HCT116 (cell line): ENCODE results near the gene RNF126.

Source experiments
- EZH2 ChIP-seq: fragments of 200-600 bp; sonication (generic); IDR thresholded peaks from 2 replicates; pipeline ENCODE4 v1.6.1; 2017; ENCODE audit warnings: antibody characterized with exemption, mixed run types
- POLR2A ChIP-seq: IDR thresholded peaks from 2 replicates; pipeline ENCODE4 v1.7.0; 2011; ENCODE audit warnings: borderline replicate concordance; ENCODE audit not compliant: insufficient read depth, insufficient read length; ENCODE audit errors: extremely low read depth
- POLR2AphosphoS5 ChIP-seq: IDR thresholded peaks from 2 replicates; pipeline ENCODE4 v1.6.1; 2011; ENCODE audit warnings: mild to moderate bottlenecking, low read depth, low read length, moderate library complexity
- SIN3A ChIP-seq: IDR thresholded peaks from 2 replicates; pipeline ENCODE4 v1.6.1; 2012; ENCODE audit warnings: low read depth
- TCF7L2 ChIP-seq: IDR thresholded peaks from 2 replicates; pipeline ENCODE4 v1.7.0; 2011; ENCODE audit warnings: borderline replicate concordance, inconsistent platforms; ENCODE audit not compliant: insufficient read depth, insufficient read length; ENCODE audit errors: extremely low read depth
- ZNF274 ChIP-seq: fragments of 200-500 bp; sonication (Bioruptor generic); IDR thresholded peaks from 2 replicates; pipeline ENCODE4 v1.6.1; 2014; ENCODE audit warnings: mild to moderate bottlenecking, low read depth, low read length, inconsistent platforms
- TF ChIP-seq, protein P1 (sequence below), 3 experiments: fragments of 200-600 bp in 1 of 3; sonication (generic) in 1 of 3; IDR thresholded peaks in 2 of 3; conservative IDR thresholded peaks in 1 of 3; 2 replicates each; pipeline ENCODE4 v1.5.1; 2012 to 2017; ENCODE audit warnings: low read depth in 2 of 3, low read length in 2 of 3, antibody characterized with exemption in 1 of 3, borderline replicate concordance in 1 of 3, control low read depth in 1 of 3, mild to moderate bottlenecking in 1 of 3, mixed read lengths in 1 of 3, mixed run types in 1 of 3, moderate library complexity in 1 of 3; ENCODE audit not compliant: insufficient read depth in 1 of 3
- TF ChIP-seq, protein P2 (sequence below): IDR thresholded peaks from 2 replicates; pipeline ENCODE4 v1.6.1; 2012; ENCODE audit warnings: low read depth

DNA sequence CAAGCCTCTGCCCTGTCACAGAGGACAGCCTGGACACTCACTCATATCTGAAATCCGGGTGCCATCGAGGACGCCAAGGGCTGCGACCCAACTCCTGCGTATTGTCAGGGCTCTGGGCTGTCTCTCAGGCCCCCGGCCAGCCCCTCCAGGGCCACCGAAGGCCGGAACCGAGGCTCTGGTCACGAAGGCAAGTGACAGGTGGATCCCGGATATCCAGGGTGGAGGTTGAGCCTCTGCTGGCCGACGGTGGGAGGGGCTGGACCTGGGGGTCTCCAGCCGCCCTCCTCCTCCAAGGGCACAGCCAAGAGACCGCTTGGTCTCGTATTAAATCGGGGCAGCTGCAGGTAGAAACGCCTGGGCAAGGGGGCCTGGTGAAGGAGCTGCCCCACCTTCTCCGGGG lies 5.4 kb downstream of the RNF126 start:
- TF ChIP-seq, protein P1, sequence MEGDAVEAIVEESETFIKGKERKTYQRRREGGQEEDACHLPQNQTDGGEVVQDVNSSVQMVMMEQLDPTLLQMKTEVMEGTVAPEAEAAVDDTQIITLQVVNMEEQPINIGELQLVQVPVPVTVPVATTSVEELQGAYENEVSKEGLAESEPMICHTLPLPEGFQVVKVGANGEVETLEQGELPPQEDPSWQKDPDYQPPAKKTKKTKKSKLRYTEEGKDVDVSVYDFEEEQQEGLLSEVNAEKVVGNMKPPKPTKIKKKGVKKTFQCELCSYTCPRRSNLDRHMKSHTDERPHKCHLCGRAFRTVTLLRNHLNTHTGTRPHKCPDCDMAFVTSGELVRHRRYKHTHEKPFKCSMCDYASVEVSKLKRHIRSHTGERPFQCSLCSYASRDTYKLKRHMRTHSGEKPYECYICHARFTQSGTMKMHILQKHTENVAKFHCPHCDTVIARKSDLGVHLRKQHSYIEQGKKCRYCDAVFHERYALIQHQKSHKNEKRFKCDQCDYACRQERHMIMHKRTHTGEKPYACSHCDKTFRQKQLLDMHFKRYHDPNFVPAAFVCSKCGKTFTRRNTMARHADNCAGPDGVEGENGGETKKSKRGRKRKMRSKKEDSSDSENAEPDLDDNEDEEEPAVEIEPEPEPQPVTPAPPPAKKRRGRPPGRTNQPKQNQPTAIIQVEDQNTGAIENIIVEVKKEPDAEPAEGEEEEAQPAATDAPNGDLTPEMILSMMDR (IDR thresholded peaks at IDR 0.05 in 2 of 3, conservative IDR thresholded peaks at IDR 0.05 in 1 of 3; ENCODE audit: borderline replicate concordance in 1 of 3, insufficient read depth in 1 of 3, low read depth in 2 of 3, low read length in 2 of 3): no peak
- TF ChIP-seq TCF7L2 (no peak), POLR2AphosphoS5 (no peak), POLR2A (no peak), EZH2 (no peak), ZNF274 (no peak), SIN3A (no peak)
- TF ChIP-seq, protein P2, sequence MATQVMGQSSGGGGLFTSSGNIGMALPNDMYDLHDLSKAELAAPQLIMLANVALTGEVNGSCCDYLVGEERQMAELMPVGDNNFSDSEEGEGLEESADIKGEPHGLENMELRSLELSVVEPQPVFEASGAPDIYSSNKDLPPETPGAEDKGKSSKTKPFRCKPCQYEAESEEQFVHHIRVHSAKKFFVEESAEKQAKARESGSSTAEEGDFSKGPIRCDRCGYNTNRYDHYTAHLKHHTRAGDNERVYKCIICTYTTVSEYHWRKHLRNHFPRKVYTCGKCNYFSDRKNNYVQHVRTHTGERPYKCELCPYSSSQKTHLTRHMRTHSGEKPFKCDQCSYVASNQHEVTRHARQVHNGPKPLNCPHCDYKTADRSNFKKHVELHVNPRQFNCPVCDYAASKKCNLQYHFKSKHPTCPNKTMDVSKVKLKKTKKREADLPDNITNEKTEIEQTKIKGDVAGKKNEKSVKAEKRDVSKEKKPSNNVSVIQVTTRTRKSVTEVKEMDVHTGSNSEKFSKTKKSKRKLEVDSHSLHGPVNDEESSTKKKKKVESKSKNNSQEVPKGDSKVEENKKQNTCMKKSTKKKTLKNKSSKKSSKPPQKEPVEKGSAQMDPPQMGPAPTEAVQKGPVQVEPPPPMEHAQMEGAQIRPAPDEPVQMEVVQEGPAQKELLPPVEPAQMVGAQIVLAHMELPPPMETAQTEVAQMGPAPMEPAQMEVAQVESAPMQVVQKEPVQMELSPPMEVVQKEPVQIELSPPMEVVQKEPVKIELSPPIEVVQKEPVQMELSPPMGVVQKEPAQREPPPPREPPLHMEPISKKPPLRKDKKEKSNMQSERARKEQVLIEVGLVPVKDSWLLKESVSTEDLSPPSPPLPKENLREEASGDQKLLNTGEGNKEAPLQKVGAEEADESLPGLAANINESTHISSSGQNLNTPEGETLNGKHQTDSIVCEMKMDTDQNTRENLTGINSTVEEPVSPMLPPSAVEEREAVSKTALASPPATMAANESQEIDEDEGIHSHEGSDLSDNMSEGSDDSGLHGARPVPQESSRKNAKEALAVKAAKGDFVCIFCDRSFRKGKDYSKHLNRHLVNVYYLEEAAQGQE: no peak
